Thoracic aorta (tissue), 2 donors: ENCODE data around the gene PHACTR1. TPM values are rescaled to one million over a fixed set of nuclear protein-coding genes. Genes with fewer than 3 reads are reported as not detected.

ENCODE experiments used
- ATAC-seq: fragments of 150-250 bp; one replicate; pipeline ENCODE4 v1.8.0; 2017; ENCODE audit warnings: low read depth; ENCODE audit not compliant: insufficient number of reproducible peaks, low FRiP score
- DNase-seq: peaks from one replicate; pipeline ENCODE4 v3.0.0-alpha.2; 2020; ENCODE audit warnings: low spot score
- H3K27ac ChIP-seq, 2 donors: fragments of 200-600 bp; sonication (generic); 1 replicate in 1 of 2; 2 replicates in 1 of 2; pipeline ENCODE4 v1.5.1; 2016; ENCODE audit warnings: mild to moderate bottlenecking in 2 of 2, moderate library complexity in 2 of 2
- H3K27me3 ChIP-seq: fragments of 200-600 bp; sonication (generic); replicated peaks from 2 replicates; pipeline ENCODE4 v1.6.0; 2016; ENCODE audit warnings: mild to moderate bottlenecking; ENCODE audit not compliant: insufficient read depth
- H3K36me3 ChIP-seq: fragments of 200-600 bp; sonication (generic); one replicate; pipeline ENCODE4 v1.5.1; 2016
- H3K4me1 ChIP-seq, 2 donors: fragments of 200-600 bp; sonication (generic); 1 replicate in 1 of 2; 2 replicates in 1 of 2; pipeline versions ENCODE4 v1.5.1 to v1.6.0; 2016; ENCODE audit warnings: low read depth in 2 of 2, mild to moderate bottlenecking in 1 of 2; ENCODE audit not compliant: control insufficient read depth in 1 of 2
- H3K4me3 ChIP-seq: fragments of 200-600 bp; sonication (generic); 2 replicates; pipeline ENCODE4 v1.5.1; 2016; ENCODE audit warnings: mild to moderate bottlenecking
- H3K9me3 ChIP-seq: fragments of 200-600 bp; sonication (generic); 2 replicates; pipeline ENCODE4 v1.5.1; 2016
- total RNA-seq, 2 donors: library from RNA; depleted of rRNA; stranded (reverse); fragments of >200 nt; gene quantifications; one replicate each; pipeline versions ENCODE4 v1.1.0 to v1.2.3, GENCODE V29; 2016
- TF ChIP-seq, protein P1 (sequence below): fragments of 200-600 bp; sonication (generic); IDR thresholded peaks from one replicate; pipeline ENCODE4 v1.5.1; 2019; ENCODE audit warnings: antibody characterized with exemption

The PHACTR1 gene
- total RNA-seq, 2 donors from 2014 or later = 42.9 to 69.1 TPM

DNA sequence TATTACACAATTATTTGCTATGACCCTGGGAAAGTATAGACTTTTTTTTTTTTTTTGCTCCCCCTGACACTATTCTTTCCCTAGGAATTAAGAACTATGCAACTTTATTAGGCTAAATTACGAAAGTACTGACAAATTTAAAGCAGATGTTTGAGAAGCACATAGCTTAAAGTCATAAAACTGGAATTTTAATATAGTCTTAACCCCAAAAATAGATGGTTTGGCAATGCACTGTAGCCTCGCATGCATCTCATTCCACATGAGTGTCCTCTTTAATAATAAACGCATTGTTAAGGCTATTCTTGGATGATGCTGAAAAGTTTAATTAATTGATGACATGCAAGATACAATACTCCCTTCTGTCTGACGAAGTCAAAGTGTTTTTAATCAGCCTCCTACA lies 562.4 kb downstream of the PHACTR1 start:
- Histone ChIP-seq H3K27ac (no peak overlapping the region), H3K27me3 (no peaks in the 10 kb centered on the region), H3K4me3 (no peak overlapping the region), H3K36me3 (peaks cover 29% of the 10 kb centered on the region), H3K4me1 (peaks cover 0 to 7% of the 10 kb centered on the region in 2 donors), H3K9me3 (no peaks in the 10 kb centered on the region)
- ATAC-seq = no peak
- TF ChIP-seq, protein P1, sequence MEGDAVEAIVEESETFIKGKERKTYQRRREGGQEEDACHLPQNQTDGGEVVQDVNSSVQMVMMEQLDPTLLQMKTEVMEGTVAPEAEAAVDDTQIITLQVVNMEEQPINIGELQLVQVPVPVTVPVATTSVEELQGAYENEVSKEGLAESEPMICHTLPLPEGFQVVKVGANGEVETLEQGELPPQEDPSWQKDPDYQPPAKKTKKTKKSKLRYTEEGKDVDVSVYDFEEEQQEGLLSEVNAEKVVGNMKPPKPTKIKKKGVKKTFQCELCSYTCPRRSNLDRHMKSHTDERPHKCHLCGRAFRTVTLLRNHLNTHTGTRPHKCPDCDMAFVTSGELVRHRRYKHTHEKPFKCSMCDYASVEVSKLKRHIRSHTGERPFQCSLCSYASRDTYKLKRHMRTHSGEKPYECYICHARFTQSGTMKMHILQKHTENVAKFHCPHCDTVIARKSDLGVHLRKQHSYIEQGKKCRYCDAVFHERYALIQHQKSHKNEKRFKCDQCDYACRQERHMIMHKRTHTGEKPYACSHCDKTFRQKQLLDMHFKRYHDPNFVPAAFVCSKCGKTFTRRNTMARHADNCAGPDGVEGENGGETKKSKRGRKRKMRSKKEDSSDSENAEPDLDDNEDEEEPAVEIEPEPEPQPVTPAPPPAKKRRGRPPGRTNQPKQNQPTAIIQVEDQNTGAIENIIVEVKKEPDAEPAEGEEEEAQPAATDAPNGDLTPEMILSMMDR = no peak
- DNase-seq = no peak

DNA sequence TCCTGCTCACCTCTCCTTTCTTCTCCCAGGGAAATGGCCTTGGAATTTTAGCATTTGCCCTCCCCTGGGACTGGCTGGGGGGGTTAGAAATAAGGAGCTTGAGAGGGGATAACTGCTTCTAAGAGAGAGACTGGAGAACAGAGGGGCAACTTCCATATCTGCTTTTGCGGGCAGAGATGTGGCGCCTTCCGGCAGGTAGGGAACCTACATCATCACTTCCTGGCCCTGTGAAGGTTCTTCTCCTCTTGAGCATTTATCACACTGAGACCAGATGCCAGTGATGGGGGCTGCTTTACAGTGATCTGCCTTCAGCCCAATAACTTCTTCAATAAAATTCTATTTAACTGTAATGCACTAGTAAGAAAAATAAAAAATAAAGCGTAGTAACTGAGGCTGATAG lies 563.7 kb downstream of the PHACTR1 start:
- Histone ChIP-seq H3K9me3 (no peaks in the 10 kb centered on the region), H3K36me3 (peaks cover 37% of the 10 kb centered on the region), H3K27me3 (no peaks in the 10 kb centered on the region), H3K4me1 (peaks cover 0 to 7% of the 10 kb centered on the region in 2 donors), H3K4me3 (no peak overlapping the region), H3K27ac (no peak overlapping the region)
- TF ChIP-seq, protein P1 = no peak
- DNase-seq = no peak
- ATAC-seq = no peak

- TF ChIP-seq, protein P1 = no peak
- Histone ChIP-seq H3K27ac (peak overlapping the region in 1 of 2 donors; percentile 11), H3K4me3 (no peak overlapping the region), H3K4me1 (peaks cover 0 to 7% of the 10 kb centered on the region in 2 donors), H3K27me3 (no peaks in the 10 kb centered on the region), H3K36me3 (peaks cover 49% of the 10 kb centered on the region), H3K9me3 (no peaks in the 10 kb centered on the region)
- DNase-seq (no peak), ATAC-seq (no peak)
Observed at GRCh38 chr6:13281686-13282085, 565.1 kb downstream of the PHACTR1 start.

DNA sequence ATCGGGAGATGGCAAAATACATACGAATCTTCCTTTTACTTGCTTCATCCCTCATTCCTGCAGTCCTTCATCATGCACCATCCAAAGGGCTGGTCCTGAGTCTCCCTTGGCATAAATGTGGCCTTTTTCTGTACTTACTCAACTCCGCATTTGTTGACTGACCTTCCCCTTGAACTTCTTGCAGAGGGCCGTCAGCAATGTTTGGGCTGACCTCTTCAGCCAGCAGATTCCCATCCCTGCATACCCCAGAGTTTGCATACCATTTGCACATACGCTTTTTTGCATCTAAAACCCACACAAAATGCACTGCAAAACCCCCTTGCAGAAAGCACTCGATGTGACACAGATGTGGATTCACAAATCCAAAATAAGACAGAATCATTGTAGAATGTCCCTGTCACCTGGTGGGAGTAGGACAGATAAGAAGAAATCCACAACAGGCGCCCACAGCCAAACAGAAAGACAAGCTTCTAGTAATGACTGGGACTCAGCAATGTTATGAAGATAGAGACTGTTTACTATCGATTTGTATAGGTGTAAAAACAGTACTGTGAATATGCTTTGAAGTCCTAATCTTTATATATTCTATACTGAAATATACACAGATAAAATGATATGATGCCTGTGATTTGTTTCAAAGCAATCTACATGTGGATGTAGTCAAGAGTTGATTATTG lies 566.0 kb downstream of the PHACTR1 start:
- DNase-seq = no peak

GRCh38 chr6:13283331-13283730 lies 566.8 kb downstream of the PHACTR1 start:
- H3K4me3 ChIP-seq = no peak overlapping the region
- H3K27ac ChIP-seq = no peak overlapping the region
- TF ChIP-seq, protein P1 = no peak
- DNase-seq (no peak), ATAC-seq (no peak)
- H3K4me1 ChIP-seq = peaks cover 0 to 9% of the 10 kb centered on the region in 2 donors
- no peaks in the 10 kb centered on the region for H3K27me3 ChIP-seq
- peaks cover 4% of the 10 kb centered on the region for H3K9me3 ChIP-seq
- peaks cover 45% of the 10 kb centered on the region for H3K36me3 ChIP-seq

More for the DNA sequence above, 566.0 kb downstream of the PHACTR1 start:
- Histone ChIP-seq H3K9me3 (peaks cover 4% of the 10 kb centered on the region), H3K4me3 (no peak overlapping the region), H3K36me3 (peaks cover 49% of the 10 kb centered on the region), H3K4me1 (peaks cover 0 to 7% of the 10 kb centered on the region in 2 donors), H3K27ac (no peak overlapping the region), H3K27me3 (no peaks in the 10 kb centered on the region)
- no peak for ATAC-seq
- TF ChIP-seq, protein P1 = no peak
